ENCODE measurements around the gene KCNJ6.
"Not testable (repeated sequence)": the region's sequence is repeated elsewhere in the genome, so short reads cannot be mapped to it uniquely, and the experiment has no call there.

The KCNJ6 gene

DNA sequence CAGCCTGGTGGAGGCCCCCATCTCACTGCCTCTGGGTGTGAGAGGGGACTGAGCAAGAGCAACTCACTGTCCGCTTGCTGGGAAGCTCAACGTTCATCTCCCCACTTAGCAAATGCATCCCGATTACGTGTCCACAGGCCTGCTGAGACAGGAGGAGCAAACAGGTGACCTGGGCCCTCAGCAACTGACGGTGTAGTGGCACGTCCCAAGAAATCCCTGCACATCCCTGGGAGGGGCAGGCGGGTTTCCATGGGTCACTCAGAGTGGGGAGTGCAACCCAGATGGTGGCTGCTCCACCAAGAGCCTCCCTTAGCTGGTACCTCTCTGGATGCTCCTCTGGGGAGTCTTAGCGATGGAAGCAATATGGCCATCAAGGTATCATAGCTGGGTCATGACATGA is 320.3 kb downstream of the KCNJ6 start:
- TF ChIP-seq, protein P1, sequence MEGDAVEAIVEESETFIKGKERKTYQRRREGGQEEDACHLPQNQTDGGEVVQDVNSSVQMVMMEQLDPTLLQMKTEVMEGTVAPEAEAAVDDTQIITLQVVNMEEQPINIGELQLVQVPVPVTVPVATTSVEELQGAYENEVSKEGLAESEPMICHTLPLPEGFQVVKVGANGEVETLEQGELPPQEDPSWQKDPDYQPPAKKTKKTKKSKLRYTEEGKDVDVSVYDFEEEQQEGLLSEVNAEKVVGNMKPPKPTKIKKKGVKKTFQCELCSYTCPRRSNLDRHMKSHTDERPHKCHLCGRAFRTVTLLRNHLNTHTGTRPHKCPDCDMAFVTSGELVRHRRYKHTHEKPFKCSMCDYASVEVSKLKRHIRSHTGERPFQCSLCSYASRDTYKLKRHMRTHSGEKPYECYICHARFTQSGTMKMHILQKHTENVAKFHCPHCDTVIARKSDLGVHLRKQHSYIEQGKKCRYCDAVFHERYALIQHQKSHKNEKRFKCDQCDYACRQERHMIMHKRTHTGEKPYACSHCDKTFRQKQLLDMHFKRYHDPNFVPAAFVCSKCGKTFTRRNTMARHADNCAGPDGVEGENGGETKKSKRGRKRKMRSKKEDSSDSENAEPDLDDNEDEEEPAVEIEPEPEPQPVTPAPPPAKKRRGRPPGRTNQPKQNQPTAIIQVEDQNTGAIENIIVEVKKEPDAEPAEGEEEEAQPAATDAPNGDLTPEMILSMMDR (IDR thresholded peaks at IDR 0.05; ENCODE audit: low read depth, low read length, missing control alignments): no peak
- Histone ChIP-seq H3K36me3 (replicated peaks) (no peaks in the 10 kb centered on the region), H3K27me3 (replicated peaks) (no peaks in the 10 kb centered on the region), H3K27ac (no peak overlapping the region), H3K4me3 (ENCODE audit: low read depth, low read length) (no peak overlapping the region)
- in situ Hi-C loops (cut with HindIII; ENCODE audit: low pct_ligation_motif_present, low sequenced_read_pairs): no loop called here
- DNase-seq: no peak

DNA sequence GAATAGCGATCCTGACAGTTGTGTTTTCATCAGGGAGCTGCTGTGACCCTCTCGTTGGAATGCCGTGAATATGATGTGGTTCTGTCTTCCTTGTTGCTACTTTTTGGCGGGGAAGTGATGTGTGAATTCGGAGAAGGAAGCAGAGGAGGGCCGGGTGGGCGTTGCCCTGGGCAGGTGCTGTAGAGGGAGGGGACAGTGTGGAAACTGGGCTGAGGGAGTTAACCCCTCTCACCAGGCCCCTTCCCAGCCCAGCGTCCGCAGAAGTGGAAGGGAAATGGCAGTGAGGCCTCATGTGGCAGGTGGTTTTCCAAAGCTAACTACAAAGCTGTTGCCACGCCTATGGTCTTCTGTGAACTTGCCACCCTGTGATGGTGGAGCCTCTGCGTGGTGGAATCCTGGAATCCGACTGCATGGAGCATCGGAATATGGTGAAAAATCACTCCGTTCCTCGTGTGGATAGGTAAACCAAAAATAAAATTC is 321.7 kb downstream of the KCNJ6 start:
- TF ChIP-seq, protein P1 (IDR thresholded peaks at IDR 0.05; ENCODE audit: low read depth, low read length, missing control alignments): no peak
- Histone ChIP-seq H3K36me3 (replicated peaks) (no peaks in the 10 kb centered on the region), H3K4me3 (ENCODE audit: low read depth, low read length) (no peak overlapping the region), H3K27ac (no peak overlapping the region), H3K27me3 (replicated peaks) (no peaks in the 10 kb centered on the region)
- in situ Hi-C loops (cut with HindIII; ENCODE audit: low pct_ligation_motif_present, low sequenced_read_pairs): no loop called here
- DNase-seq: no peak

- no peak for DNase-seq
- H3K36me3 ChIP-seq (replicated peaks): no peaks in the 10 kb centered on the region
- H3K27ac ChIP-seq: no peak overlapping the region
- TF ChIP-seq, protein P1 (IDR thresholded peaks at IDR 0.05; ENCODE audit: low read depth, low read length, missing control alignments): no peak
- no peaks in the 10 kb centered on the region for H3K27me3 ChIP-seq (replicated peaks)
- in situ Hi-C loops (cut with HindIII; ENCODE audit: low pct_ligation_motif_present, low sequenced_read_pairs): no loop called here
- H3K4me3 ChIP-seq (ENCODE audit: low read depth, low read length): no peak overlapping the region
These were observed 322.4 kb downstream of the KCNJ6 start for GRCh38 chr21:37593740-37594471.

- in situ Hi-C loops (cut with HindIII; ENCODE audit: low pct_ligation_motif_present, low sequenced_read_pairs): no loop called here
- no peak for DNase-seq
- no peaks in the 10 kb centered on the region for H3K27me3 ChIP-seq (replicated peaks)
- no peak overlapping the region for H3K27ac ChIP-seq
- H3K36me3 ChIP-seq (replicated peaks): no peaks in the 10 kb centered on the region
- TF ChIP-seq, protein P1 (IDR thresholded peaks at IDR 0.05; ENCODE audit: low read depth, low read length, missing control alignments): no peak
- H3K4me3 ChIP-seq (ENCODE audit: low read depth, low read length): no peak overlapping the region
These were observed 323.2 kb downstream of the KCNJ6 start for GRCh38 chr21:37593015-37593414.

- Histone ChIP-seq H3K36me3 (replicated peaks) (no peaks in the 10 kb centered on the region), H3K27ac (no peak overlapping the region), H3K4me3 (ENCODE audit: low read depth, low read length) (no peak overlapping the region), H3K27me3 (replicated peaks) (no peaks in the 10 kb centered on the region)
- TF ChIP-seq, protein P1 (IDR thresholded peaks at IDR 0.05; ENCODE audit: low read depth, low read length, missing control alignments): no peak
- DNase-seq: no peak
- in situ Hi-C loops (cut with HindIII; ENCODE audit: low pct_ligation_motif_present, low sequenced_read_pairs): no loop called here
These were observed 323.8 kb downstream of the KCNJ6 start for GRCh38 chr21:37592496-37592895.

DNA sequence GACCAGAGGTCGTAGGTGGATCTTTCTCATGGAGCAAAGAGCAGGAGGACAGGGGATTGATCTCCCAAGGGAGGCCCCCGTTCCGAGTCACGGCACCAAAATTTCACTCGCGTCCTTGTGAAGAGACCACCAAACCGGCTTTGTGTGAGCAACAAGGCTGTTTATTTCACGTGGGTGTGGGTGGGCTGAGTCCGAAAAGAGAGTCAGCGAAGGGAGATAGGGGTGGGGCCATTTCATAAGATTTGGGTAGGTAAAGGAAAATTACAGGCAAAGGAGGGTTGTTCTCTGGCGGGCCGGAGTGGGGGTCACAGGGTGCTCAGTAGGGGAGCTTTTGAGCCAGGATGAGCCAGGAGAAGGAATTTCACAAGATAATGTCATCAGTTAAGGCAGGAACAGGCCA is 324.3 kb downstream of the KCNJ6 start:
- H3K36me3 ChIP-seq (replicated peaks); H3K4me3 ChIP-seq (ENCODE audit: low read depth, low read length); in situ Hi-C loops (cut with HindIII; ENCODE audit: low pct_ligation_motif_present, low sequenced_read_pairs); H3K27ac ChIP-seq; DNase-seq; H3K27me3 ChIP-seq (replicated peaks): not testable (repeated sequence)

DNA sequence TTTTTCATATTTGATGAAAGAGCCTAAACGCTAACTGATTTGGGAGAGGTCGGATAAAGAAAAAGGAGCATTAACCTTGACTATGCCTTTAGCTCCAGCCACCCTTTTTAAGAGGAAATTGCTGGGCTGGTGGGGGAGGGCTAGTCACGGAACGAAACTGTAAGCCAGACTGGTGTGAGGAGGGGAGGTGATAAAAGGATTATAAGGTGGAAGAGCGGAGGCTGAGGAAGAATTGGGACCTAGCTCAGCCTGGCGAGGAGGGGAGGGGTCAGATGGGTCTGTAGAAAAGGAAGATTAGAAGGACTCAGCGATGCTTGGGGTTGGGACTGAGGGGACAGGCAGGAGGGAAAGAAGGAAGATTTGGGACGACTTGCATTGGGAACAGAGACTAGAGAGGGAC is 325.4 kb downstream of the KCNJ6 start:
- H3K4me3 ChIP-seq (ENCODE audit: low read depth, low read length); H3K36me3 ChIP-seq (replicated peaks); DNase-seq; in situ Hi-C loops (cut with HindIII; ENCODE audit: low pct_ligation_motif_present, low sequenced_read_pairs); H3K27ac ChIP-seq; H3K27me3 ChIP-seq (replicated peaks): not testable (repeated sequence)

- in situ Hi-C loops (cut with HindIII; ENCODE audit: low pct_ligation_motif_present, low sequenced_read_pairs): not testable (repeated sequence)
These were observed 327.6 kb downstream of the KCNJ6 start for GRCh38 chr21:37588644-37589043.

More at GRCh38 chr21:37588644-37589043, 327.6 kb downstream of the KCNJ6 start:
- not testable (repeated sequence) for H3K27ac ChIP-seq; H3K27me3 ChIP-seq (replicated peaks); H3K4me3 ChIP-seq (ENCODE audit: low read depth, low read length); DNase-seq; H3K36me3 ChIP-seq (replicated peaks)
